ENCODE data around the gene OMP. TPM values are rescaled to one million over a fixed set of nuclear protein-coding genes. Genes with fewer than 3 reads are reported as not detected.
"Not testable (repeated sequence)": the region's sequence is repeated elsewhere in the genome, so short reads cannot be mapped to it uniquely, and the experiment has no call there.

OMP gene
- total RNA-seq, 1 donor from 2014 or later: not detected

- intact Hi-C loops (cut with DNase I): loop anchor here (10.0 kb wide), 1 partner anchor 172 kb away; no protein-coding TSS in a partner anchor
- DNase-seq (ENCODE audit: low spot score): not testable (repeated sequence)
These were observed 5.5 kb upstream of the OMP start for GRCh38 chr11:77097180-77097579.

- intact Hi-C loops (cut with DNase I): no loop called here
- no peak for DNase-seq (ENCODE audit: low spot score)
These were observed 2.2 kb upstream of the OMP start for GRCh38 chr11:77100166-77101042.

DNA sequence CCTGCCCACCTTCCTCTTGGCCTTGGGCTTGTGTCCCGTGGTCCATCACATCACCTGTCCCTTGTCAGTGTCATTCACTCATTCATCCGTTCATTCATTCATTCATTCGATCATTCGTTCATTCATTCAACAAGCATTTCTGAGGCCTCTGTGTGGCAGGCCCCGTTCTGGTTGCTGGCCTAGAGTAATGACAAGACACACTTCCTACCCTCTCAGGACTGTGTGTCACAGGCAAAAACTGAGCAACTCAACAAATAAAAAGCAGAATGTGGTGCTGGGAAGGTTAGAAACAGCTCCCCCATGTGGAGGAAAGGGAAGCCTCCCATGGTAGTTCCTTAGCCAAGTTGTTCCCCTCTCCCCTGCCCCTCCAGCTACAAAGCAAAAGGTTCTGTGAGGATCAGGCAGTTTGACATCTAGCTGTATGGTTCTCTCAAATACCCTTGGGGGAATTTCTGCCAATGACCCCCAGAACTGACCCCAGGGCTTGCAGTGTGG lies 1.6 kb upstream of the OMP start:
- DNase-seq (ENCODE audit: low spot score): no peak
- intact Hi-C loops (cut with DNase I): no loop called here

- DNase-seq (ENCODE audit: low spot score): no peak
- intact Hi-C loops (cut with DNase I): no loop called here
These were observed 679 bp downstream of the OMP start for GRCh38 chr11:77103319-77103718.

DNA sequence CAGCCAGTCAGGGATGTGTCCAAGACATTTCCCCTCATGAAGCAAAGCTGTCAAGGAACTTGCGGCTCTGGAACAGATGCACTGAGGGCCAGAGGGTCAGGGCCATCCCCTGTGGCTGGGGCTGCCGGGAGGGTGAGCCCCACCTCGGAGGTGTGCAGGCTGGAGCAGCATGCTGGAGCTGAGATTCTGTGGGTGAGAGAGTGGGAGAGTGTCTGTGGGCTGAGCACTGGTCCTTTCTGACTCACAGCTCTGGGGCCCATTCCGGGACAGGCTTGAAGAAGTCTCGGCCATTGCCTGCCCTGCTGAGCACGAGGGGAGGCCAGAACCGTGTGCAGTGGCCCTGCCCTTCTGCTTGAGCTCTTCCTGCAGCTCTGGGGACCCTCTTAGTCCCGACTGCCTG lies 2.1 kb downstream of the OMP start:
- DNase-seq (ENCODE audit: low spot score): no peak
- intact Hi-C loops (cut with DNase I): no loop called here

DNA sequence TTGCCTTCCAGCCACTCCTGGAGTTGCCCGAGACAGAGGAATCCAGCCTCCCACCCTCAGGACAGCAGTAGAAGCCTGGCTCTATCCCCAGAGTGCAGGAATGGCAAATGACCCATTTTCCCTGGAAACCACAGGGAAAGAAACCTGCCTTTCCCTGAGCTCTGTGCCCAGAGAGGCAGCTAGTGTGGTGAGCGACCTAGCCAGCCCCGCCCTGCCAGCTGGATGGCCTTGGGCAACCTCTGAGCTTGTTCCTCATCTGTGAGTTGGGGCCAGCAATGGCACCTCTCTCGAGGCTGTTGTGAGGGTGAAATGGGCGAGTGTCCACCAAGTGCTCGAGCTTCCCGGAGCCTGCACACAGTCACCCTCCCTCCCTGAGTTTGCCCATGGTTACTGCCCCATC lies 3.7 kb downstream of the OMP start:
- DNase-seq (ENCODE audit: low spot score): no peak
- intact Hi-C loops (cut with DNase I): no loop called here

- intact Hi-C loops (cut with DNase I): no loop called here
- DNase-seq (ENCODE audit: low spot score): no peak
These were observed 4.1 kb downstream of the OMP start for GRCh38 chr11:77106759-77107158.

GRCh38 chr11:77107950-77108349 lies 5.3 kb downstream of the OMP start:
- intact Hi-C loops (cut with DNase I): no loop called here
- no peak for DNase-seq (ENCODE audit: low spot score)

DNA sequence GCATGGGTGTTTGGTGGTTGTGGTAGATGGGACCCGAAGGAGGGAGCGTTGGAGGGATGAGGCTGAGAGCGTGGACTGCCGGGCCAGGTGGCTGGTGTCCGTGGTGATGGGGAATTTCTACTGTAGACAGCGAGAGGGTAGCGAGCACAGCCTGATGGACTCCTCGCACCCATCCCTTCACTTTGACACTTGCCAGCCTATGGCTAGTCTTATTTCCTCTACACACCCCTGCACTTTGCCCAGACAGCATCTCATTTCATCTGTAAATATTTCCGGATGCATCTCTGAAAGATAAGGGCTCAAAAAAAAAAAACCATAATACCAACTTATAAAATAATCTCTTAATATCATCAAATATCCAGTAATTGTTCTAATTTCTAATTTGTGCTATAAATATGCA lies 5.8 kb downstream of the OMP start:
- no peak for DNase-seq (ENCODE audit: low spot score)

DNA sequence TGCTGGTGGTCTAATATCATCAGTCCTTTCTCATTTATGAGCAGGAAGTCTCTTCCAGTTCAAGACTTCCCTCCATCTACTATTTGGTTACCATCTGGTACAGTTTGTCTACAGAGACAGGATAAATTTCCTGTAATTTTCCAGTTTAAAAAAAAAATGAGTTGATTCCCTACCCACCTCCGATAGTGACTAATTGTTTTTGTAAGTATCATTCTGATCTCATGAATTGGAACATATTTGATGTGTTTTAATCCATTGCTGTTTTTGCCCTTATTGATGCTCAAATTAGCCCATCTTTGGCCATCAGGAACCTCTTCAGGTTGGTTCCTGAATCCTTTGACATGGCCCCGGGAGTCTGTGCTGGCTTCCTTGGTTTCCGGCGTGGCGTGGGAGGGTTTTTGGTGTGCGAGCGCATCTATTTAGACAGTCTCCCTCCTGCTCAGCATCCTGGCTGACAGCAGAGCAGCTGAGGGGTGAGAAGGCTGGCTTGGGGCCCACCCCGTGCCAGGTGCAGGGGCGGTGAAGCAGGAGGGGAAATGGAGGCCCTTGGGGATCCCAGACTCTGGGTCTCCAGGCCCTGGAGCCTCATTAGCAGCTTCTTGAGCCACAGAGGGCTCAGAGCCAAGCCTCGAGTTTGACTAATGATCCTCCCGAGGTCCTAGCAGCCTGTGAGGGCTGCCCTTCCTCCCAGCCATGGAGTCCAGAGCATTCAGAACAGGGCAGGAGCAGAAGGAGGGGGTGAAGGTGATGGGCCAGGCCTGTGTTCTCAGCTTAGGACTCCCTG lies 6.8 kb downstream of the OMP start:
- intact Hi-C loops (cut with DNase I): no loop called here
- DNase-seq (ENCODE audit: low spot score): no peak

More for the DNA sequence above, 5.8 kb downstream of the OMP start:
- intact Hi-C loops (cut with DNase I): no loop called here

- no peak for DNase-seq (ENCODE audit: low spot score)
- intact Hi-C loops (cut with DNase I): no loop called here
These were observed 8.2 kb downstream of the OMP start for GRCh38 chr11:77110836-77111235.

GRCh38 chr11:77111277-77111676 lies 8.6 kb downstream of the OMP start:
- intact Hi-C loops (cut with DNase I): no loop called here

GRCh38 chr11:77111946-77112345 lies 9.3 kb downstream of the OMP start:
- DNase-seq (ENCODE audit: low spot score): no peak
- intact Hi-C loops (cut with DNase I): no loop called here

More at GRCh38 chr11:77111277-77111676, 8.6 kb downstream of the OMP start:
- no peak for DNase-seq (ENCODE audit: low spot score)

GRCh38 chr11:77112641-77113381 lies 10.2 kb downstream of the OMP start:
- intact Hi-C loops (cut with DNase I): no loop called here
- no peak for DNase-seq (ENCODE audit: low spot score)

DNA sequence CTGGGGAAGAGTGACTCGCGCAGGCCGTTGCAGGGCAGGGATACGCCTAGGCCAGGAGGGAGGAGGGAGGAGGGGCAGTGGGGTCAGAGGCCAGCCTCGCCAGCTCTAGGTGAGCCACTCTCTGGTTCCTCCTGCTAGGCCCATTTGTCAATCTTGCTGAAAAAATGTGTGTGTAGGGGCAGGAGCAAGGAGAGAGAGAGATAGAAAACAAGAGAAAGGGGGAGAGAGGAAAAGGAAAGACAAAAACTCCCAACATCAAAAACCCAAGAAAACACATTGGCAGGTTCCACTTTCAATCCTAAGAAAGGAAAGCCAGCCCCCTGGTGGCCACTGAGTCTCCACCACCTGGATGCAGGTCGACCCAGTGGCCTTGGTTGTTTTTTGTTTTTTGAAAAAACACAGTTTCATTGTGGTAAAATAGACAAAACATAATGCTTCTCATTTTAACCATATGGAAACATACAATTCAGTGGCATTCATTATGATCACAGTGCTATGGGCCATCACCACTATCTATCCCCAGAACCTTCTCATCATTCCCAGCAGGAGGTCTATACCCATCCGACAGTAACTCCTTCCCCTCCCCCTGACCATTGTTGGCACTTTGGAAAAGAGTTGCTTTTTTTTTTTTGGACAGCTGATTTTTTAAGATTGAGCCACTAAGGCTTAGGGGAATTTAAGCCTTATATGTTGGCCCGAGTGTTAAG lies 10.9 kb downstream of the OMP start:
- intact Hi-C loops (cut with DNase I): no loop called here

GRCh38 chr11:77114089-77114463 lies 11.4 kb downstream of the OMP start:
- no peak for DNase-seq (ENCODE audit: low spot score)
- intact Hi-C loops (cut with DNase I): no loop called here

More for the DNA sequence above, 10.9 kb downstream of the OMP start:
- DNase-seq (ENCODE audit: low spot score): no peak

- intact Hi-C loops (cut with DNase I): no loop called here
These were observed 12.6 kb downstream of the OMP start for GRCh38 chr11:77115181-77115611.

DNA sequence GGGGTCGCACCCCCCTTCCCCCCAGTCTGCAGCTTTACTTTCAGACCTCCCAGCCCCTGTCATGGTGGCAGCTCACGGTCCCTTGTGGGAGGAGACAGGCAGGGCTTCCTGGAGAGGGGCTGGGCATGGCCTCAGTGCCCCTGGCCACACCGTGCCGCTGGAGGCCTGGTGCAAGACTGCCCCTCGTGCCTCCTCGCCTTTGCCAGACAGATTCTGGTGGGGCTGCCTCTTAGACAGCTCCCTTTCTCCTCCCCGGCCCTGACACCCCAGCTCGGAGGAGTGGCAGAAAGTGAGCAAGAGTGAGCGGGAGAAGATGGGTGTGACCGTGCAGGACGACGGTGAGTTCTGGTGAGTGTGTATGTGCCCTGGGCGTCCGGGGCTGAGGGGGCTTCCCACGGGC lies 13.3 kb downstream of the OMP start:
- no peak for DNase-seq (ENCODE audit: low spot score)
- intact Hi-C loops (cut with DNase I): no loop called here

More at GRCh38 chr11:77115181-77115611, 12.6 kb downstream of the OMP start:
- DNase-seq (ENCODE audit: low spot score): no peak

- no peak for DNase-seq (ENCODE audit: low spot score)
- intact Hi-C loops (cut with DNase I): no loop called here
These were observed 14.9 kb downstream of the OMP start for GRCh38 chr11:77117492-77117891.

Data from cardiac septum (tissue), 1 donor.